Nephron progenitor cell (in vitro differentiated cells): ENCODE data around the gene SEMA6C.

Experiments used
- DNase-seq: peaks from one replicate; pipeline ENCODE4 v3.0.0; 2021
- H3K27ac Mint-ChIP-seq: 2 replicates; pipeline ENCODE4 v1.8.0; 2021; ENCODE audit warnings: mild to moderate bottlenecking, moderate library complexity, mixed read lengths
- H3K27me3 Mint-ChIP-seq: 2 replicates; pipeline ENCODE4 v1.8.0; 2021; ENCODE audit warnings: mild to moderate bottlenecking, low read depth, mixed read lengths; ENCODE audit not compliant: poor library complexity
- H3K36me3 Mint-ChIP-seq: 2 replicates; pipeline ENCODE4 v1.8.0; 2021; ENCODE audit warnings: low read depth, mixed read lengths
- H3K4me1 Mint-ChIP-seq: 2 replicates; pipeline ENCODE4 v1.8.0; 2021; ENCODE audit warnings: mixed read lengths
- H3K4me3 Mint-ChIP-seq: 2 replicates; pipeline ENCODE4 v1.8.0; 2021; ENCODE audit warnings: mild to moderate bottlenecking, moderate library complexity, mixed read lengths
- H3K9me3 Mint-ChIP-seq: 2 replicates; pipeline ENCODE4 v1.8.0; 2021; ENCODE audit warnings: mild to moderate bottlenecking, moderate library complexity, mixed read lengths
- TF ChIP-seq, protein P1 (sequence below): fragments of 200-600 bp; sonication (generic); IDR thresholded peaks from 2 replicates; pipeline ENCODE4 v1.5.0; 2021; ENCODE audit warnings: antibody characterized with exemption

SEMA6C gene

DNA sequence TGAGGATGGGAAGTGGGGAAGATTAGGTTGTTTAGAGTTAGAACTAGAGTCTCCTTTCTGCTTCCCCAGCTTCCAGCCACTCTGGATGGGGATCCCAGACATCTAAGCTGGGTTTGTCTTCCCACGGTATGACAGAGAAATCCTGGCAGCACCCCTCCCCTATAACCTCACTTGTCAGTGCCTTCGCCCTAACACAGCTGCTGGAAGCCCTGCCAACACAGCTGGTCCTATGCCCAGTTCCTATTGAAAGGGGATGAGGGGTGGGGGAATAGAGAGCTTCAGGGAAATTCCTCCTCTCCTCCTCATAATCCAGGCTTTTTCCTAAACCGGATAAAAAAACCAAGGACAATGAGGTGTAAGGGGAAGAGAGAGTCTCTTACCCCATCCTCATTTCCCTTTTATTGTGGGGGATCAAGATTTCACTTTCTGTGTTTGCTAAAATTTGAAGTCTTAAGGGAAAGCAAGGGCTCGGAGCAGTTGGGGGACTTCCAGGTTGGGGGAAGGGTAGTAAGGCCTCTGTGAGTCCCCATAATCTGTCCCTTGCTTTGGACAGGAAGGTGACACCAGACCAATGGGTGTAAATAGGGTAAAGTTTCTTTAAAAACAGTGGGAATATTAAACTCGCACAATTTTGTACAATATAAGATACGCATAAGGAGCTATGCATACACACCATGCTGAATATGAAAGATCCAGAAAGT lies 28.8 kb upstream of the SEMA6C start:
- Mint-ChIP-seq H3K4me1 (no peaks in the 10 kb centered on the region), H3K27ac (peak overlapping the region; percentile 40), H3K27me3 (peaks cover 3% of the 10 kb centered on the region), H3K9me3 (no peaks in the 10 kb centered on the region), H3K36me3 (peaks cover 53% of the 10 kb centered on the region), H3K4me3 (no peak overlapping the region)
- DNase-seq = no peak
- TF ChIP-seq, protein P1, sequence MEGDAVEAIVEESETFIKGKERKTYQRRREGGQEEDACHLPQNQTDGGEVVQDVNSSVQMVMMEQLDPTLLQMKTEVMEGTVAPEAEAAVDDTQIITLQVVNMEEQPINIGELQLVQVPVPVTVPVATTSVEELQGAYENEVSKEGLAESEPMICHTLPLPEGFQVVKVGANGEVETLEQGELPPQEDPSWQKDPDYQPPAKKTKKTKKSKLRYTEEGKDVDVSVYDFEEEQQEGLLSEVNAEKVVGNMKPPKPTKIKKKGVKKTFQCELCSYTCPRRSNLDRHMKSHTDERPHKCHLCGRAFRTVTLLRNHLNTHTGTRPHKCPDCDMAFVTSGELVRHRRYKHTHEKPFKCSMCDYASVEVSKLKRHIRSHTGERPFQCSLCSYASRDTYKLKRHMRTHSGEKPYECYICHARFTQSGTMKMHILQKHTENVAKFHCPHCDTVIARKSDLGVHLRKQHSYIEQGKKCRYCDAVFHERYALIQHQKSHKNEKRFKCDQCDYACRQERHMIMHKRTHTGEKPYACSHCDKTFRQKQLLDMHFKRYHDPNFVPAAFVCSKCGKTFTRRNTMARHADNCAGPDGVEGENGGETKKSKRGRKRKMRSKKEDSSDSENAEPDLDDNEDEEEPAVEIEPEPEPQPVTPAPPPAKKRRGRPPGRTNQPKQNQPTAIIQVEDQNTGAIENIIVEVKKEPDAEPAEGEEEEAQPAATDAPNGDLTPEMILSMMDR = no peak

DNA sequence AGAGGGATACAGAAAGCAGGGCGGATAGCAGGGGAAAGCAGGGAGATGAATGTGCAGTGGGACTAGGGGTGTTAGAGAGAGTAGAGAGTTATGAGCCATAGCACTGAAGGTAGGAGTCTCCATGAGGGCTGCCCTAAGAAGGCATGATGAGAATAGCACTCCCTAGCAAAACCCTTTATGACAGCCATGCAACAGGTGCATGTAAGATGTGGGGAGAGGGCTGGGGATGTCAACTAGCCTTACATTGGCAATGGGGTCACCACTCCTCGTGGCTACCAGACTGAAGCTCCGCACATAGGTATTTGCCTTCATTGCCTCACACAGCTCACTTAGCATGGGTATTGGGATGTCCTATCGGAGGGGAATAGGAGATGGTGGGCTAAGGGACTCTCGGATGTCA lies 24.8 kb upstream of the SEMA6C start:
- Mint-ChIP-seq H3K4me1 (peaks cover 17% of the 10 kb centered on the region), H3K9me3 (no peaks in the 10 kb centered on the region), H3K27me3 (peaks cover 6% of the 10 kb centered on the region), H3K36me3 (peaks cover 38% of the 10 kb centered on the region), H3K4me3 (no peak overlapping the region), H3K27ac (peak overlapping the region; percentile 60)
- no peak for DNase-seq
- TF ChIP-seq, protein P1 = no peak

DNA sequence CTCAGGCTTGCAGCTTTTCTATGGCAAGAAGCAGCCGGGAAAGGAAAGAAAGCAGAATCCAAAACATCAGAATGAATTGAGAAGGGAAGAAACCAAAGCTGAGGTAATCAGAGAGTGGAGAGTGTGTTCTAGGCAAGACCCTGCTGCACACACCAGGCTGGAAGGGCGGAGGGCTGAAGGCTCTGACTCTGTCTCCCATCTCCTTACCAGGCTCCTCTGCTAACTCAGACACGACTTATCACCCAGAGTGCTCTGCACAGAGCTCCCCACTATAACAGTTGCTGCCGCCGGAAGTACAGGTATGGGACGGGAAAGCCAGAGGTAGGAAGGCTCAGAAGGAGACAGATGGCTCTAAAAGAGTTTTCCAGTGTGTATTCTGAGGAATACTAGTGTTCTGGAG lies 20.7 kb upstream of the SEMA6C start:
- Mint-ChIP-seq H3K27ac (peak overlapping the region; percentile 26), H3K4me3 (peak overlapping the region; percentile 99), H3K36me3 (peaks cover 21% of the 10 kb centered on the region), H3K27me3 (peaks cover 2% of the 10 kb centered on the region), H3K4me1 (peaks cover 45% of the 10 kb centered on the region), H3K9me3 (no peaks in the 10 kb centered on the region)
- TF ChIP-seq, protein P1 = no peak
- no peak for DNase-seq

DNA sequence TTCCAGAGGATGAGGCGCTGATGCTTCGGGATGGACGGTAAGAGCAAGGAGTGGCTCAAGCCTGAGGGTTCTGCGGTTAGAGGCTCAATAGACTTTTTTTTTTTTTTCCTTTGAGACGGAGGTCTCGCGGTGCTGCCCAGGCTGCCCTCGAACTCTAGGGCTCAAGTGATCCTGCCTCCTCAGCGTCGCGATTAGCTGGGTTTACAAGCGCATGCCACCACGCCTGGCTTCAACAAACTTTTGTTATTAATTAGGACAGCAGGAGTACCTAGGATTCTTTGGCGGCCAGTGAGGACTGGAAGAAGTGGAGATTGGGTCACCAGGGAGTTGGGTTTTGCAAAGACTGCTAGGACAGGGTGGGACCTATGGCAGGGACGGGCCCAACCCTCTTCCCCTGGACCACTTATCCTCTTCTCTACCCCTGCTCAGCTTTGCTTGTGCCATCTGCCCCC lies 20.1 kb upstream of the SEMA6C start:
- peak overlapping the region; percentile 99 for H3K4me3 Mint-ChIP-seq
- H3K27me3 Mint-ChIP-seq = peaks cover 2% of the 10 kb centered on the region
- peaks cover 27% of the 10 kb centered on the region for H3K36me3 Mint-ChIP-seq
- H3K27ac Mint-ChIP-seq = peak overlapping the region; percentile 99
- TF ChIP-seq, protein P1 = no peak
- peak; percentile 24 for DNase-seq
- peaks cover 45% of the 10 kb centered on the region for H3K4me1 Mint-ChIP-seq
- no peaks in the 10 kb centered on the region for H3K9me3 Mint-ChIP-seq

DNA sequence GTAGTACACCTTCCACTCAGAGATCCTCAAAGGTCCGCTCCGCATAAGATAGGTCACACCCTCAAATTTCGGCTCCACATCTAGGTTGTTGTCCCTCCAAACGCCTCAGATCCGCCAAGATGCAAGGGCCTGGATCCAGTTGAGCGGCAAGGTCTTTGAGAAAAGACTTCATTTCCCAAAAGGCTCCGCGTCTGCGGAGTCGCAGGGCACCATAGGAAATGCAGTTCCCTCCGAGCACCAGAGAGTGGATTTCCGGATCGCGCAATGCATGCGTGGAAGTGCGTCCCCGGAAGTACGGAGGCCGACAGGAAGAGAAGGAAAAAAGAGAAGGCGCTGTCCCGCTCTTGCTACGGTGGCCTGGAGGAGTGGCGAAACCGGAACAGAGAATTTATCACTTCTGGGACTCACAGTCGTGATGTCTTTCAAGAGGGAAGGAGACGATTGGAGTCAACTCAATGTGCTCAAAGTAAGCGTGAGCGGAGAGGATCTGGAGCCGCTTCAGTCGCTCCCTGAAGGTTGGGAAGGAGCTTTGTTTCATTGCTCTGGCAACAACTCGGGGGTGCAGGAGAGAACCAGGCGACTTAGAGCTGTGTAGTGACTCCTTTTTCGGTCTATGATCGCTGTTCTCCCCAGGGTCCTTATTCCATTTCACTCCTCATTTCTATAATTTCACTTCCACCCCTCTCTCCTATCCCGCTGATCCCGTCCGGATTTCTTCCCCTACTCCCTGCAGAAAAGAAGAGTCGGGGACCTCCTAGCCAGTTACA lies 19.5 kb upstream of the SEMA6C start, which contains the start of the genes LYSMD1 and SCNM1:
TSS of gene LYSMD1 (minus strand) at position 165 of the 767 bp plus-strand sequence. CDS start 644 bp downstream, outside the sequence.
TSS of gene SCNM1 (plus strand) at position 407 of the 767 bp plus-strand sequence. CDS start at position 416, 9 bp downstream.
- Mint-ChIP-seq H3K4me3 (peak within 1 kb of the TSS; percentile 99), H3K27me3 (peaks cover 2% of the 10 kb centered on the region), H3K36me3 (peaks cover 31% of the 10 kb centered on the region), H3K4me1 (peaks cover 45% of the 10 kb centered on the region), H3K9me3 (no peaks in the 10 kb centered on the region), H3K27ac (peak within 1 kb of the TSS; percentile 99)
- DNase-seq = peak; percentile 87
- TF ChIP-seq, protein P1 = no peak
